Measurements from ENCODE around the gene FAM20C.

Gene FAM20C

GRCh38 chr7:191981-192649, at the start of gene FAM20C:
Gene FAM20C (plus strand): TSS chr7:192571. CDS start chr7:193200, 629 bp downstream.
- DNase-seq (ENCODE audit: low read depth) = peak; percentile 15

- no peak for DNase-seq (ENCODE audit: low read depth)
Observed at GRCh38 chr7:143145-143751, 49.1 kb upstream of the FAM20C start.

GRCh38 chr7:143811-144453, 48.4 kb upstream of the FAM20C start:
- DNase-seq (ENCODE audit: low read depth) = no peak

- no peak for DNase-seq (ENCODE audit: low read depth)
Observed at GRCh38 chr7:144454-144826, 47.9 kb upstream of the FAM20C start.

- DNase-seq (ENCODE audit: low read depth) = no peak
Observed at GRCh38 chr7:145863-146262, 46.5 kb upstream of the FAM20C start.

- DNase-seq (ENCODE audit: low read depth) = no peak
Observed at GRCh38 chr7:148543-148931, 43.8 kb upstream of the FAM20C start.

- DNase-seq (ENCODE audit: low read depth) = peak; percentile 96
Observed at GRCh38 chr7:148932-149790, 43.2 kb upstream of the FAM20C start.

- peak; percentile 21 for DNase-seq (ENCODE audit: low read depth)
Observed at GRCh38 chr7:149791-150636, 42.4 kb upstream of the FAM20C start.

GRCh38 chr7:150811-151221, 41.6 kb upstream of the FAM20C start:
- no peak for DNase-seq (ENCODE audit: low read depth)

- no peak for DNase-seq (ENCODE audit: low read depth)
Observed at GRCh38 chr7:151346-152050, 40.9 kb upstream of the FAM20C start.

GRCh38 chr7:152702-153391, 39.5 kb upstream of the FAM20C start:
- DNase-seq (ENCODE audit: low read depth) = no peak

GRCh38 chr7:153604-154003, 38.8 kb upstream of the FAM20C start:
- no peak for DNase-seq (ENCODE audit: low read depth)

GRCh38 chr7:154096-154799, 38.1 kb upstream of the FAM20C start:
- no peak for DNase-seq (ENCODE audit: low read depth)

GRCh38 chr7:155469-155900, 36.9 kb upstream of the FAM20C start:
- DNase-seq (ENCODE audit: low read depth) = no peak

GRCh38 chr7:156111-157007, 36.0 kb upstream of the FAM20C start:
- no peak for DNase-seq (ENCODE audit: low read depth)

- DNase-seq (ENCODE audit: low read depth) = no peak
Observed at GRCh38 chr7:157008-157310, 35.4 kb upstream of the FAM20C start.

GRCh38 chr7:157771-158625, 34.4 kb upstream of the FAM20C start:
- no peak for DNase-seq (ENCODE audit: low read depth)

GRCh38 chr7:158771-159170, 33.6 kb upstream of the FAM20C start:
- no peak for DNase-seq (ENCODE audit: low read depth)
